Measurements from ENCODE around the gene MAGEB4. TPM values are rescaled to one million over a fixed set of nuclear protein-coding genes. Genes with fewer than 3 reads are reported as not detected.

Gene MAGEB4
- total RNA-seq: not detected in 2 replicates

GRCh38 chrX:30241724-30242415 is at the start of gene MAGEB4:
MAGEB4 (plus strand) TSS chrX:30242000; CDS start chrX:30242136, 136 bp downstream.

GRCh38 chrX:30215357-30215843 is 26.4 kb upstream of the MAGEB4 start, which contains the start of gene MAGEB2:
MAGEB2 (plus strand) TSS chrX:30215563; CDS start chrX:30218581, 3,018 bp downstream.

GRCh38 chrX:30230395-30230794 is 11.4 kb upstream of the MAGEB4 start, which contains the start of gene MAGEB3:
MAGEB3 (plus strand) TSS chrX:30230657; CDS start chrX:30235925, 5,268 bp downstream.

GRCh38 chrX:30246769-30247489 is 5.1 kb downstream of the MAGEB4 start, which contains the start of gene MAGEB1:
MAGEB1 (plus strand) TSS chrX:30247146; CDS start chrX:30250494, 3,348 bp downstream.

Other genes starting within 250 kb of the MAGEB4 start
- not detected in 2 replicates for gene MAGEB2, start 26.4 kb upstream of the MAGEB4 start, total RNA-seq
- gene MAGEB3, start 11.3 kb upstream of the MAGEB4 start, total RNA-seq: not detected in 2 replicates
- gene MAGEB1, start 5.1 kb downstream of the MAGEB4 start, total RNA-seq: not detected in 2 replicates
- 1.2 and 8.5 TPM in 2 replicates for gene NR0B1, start 67.4 kb downstream of the MAGEB4 start, total RNA-seq